Peyer's patch (tissue), 4 donors: Measurements from ENCODE around the gene KIF25. TPM values are rescaled to one million over a fixed set of nuclear protein-coding genes. Genes with fewer than 3 reads are reported as not detected.

Experiments
- DNase-seq, 3 donors: peaks; one replicate each; pipeline ENCODE4 v3.0.0-alpha.2; 2017 to 2019
- H3K27ac ChIP-seq, 4 donors: fragments of 200-600 bp; sonication (generic); one replicate each; pipeline ENCODE4 v1.5.1; 2016 to 2019
- H3K27me3 ChIP-seq, 2 donors: fragments of 200-600 bp; sonication (generic); one replicate each; pipeline ENCODE4 v1.5.1; 2019
- H3K36me3 ChIP-seq, 3 donors: fragments of 200-600 bp; sonication (generic); one replicate each; pipeline ENCODE4 v1.5.1; 2016 to 2019
- H3K4me1 ChIP-seq, 4 donors: fragments of 200-600 bp; sonication (generic); one replicate each; pipeline ENCODE4 v1.5.1; 2016 to 2019
- H3K4me3 ChIP-seq, 4 donors: fragments of 200-600 bp; sonication (generic); 1 replicate in 3 of 4; 2 replicates in 1 of 4; pipeline ENCODE4 v1.5.1; 2016 to 2019; ENCODE audit warnings: mild to moderate bottlenecking in 1 of 4
- H3K9me3 ChIP-seq, 4 donors: fragments of 200-600 bp; sonication (generic); one replicate each; pipeline ENCODE4 v1.5.1; 2016 to 2019; ENCODE audit warnings: mild to moderate bottlenecking in 1 of 4
- CTCF ChIP-seq, 6 experiments: fragments of 450-650 bp in 4 of 6; fragments of 200-600 bp in 2 of 6; sonication (generic) in 1 of 6; IDR thresholded peaks; one replicate each; pipeline ENCODE4 v1.5.1; 2017 to 2019; ENCODE audit warnings: antibody characterized with exemption in 6 of 6, mild to moderate bottlenecking in 3 of 6, moderate library complexity in 1 of 6
- POLR2A ChIP-seq, 2 donors: fragments of 450-650 bp; IDR thresholded peaks; one replicate each; pipeline ENCODE4 v1.5.1; 2017; ENCODE audit warnings: antibody characterized with exemption in 2 of 2, mild to moderate bottlenecking in 2 of 2, moderate library complexity in 2 of 2
- total RNA-seq, 4 donors: library from RNA; depleted of rRNA; stranded (reverse); fragments of >200 nt; gene quantifications; one replicate each; pipeline ENCODE4 v1.1.0, GENCODE V29; 2016

The KIF25 gene
- total RNA-seq, 4 donors from 2014 or later: not detected

DNA sequence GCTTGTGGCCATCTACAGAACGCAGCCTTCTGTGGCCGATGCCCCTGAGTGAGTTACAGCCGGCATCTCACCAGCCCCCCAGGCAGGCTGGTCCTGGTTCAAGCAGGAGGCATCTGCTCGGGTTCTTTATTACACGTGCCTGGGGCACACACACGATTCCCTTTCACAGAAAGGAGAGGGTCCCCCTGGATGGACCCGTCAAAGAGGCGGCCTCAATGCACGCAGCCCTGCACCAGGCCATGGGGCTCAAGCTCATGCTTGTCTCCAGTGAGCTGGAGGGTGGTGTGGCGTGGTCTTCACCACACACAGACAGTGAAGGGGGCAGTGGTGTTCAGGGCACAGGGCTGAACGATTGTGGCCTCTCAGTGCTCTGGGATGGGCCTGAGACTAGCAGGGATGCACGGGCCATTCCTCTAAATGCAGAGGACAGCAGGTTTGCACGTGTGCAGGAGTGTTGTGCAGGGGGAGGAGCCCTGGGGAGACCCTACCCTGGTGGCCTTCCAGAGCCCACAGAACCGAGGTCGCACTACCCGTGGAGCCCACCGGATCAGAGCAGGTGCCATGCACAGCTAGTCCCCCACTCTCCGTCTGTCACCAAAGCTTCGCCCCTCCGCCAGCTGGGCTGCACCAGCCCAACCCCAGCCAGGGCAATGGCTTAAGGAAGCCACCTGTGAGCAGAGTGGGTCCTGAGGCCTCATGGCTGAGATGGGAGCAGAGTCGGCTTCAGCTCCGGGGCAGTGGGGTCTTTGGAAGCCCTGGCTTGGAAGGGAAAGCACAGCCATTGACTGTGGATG, 58.4 kb downstream of the KIF25 start:
- TF ChIP-seq POLR2A (IDR thresholded peaks at IDR 0.05): no peak
- TF ChIP-seq CTCF (IDR thresholded peaks at IDR 0.05): no peak
- Histone ChIP-seq H3K27me3 (no peaks in the 10 kb centered on the region), H3K9me3 (no peaks in the 10 kb centered on the region), H3K4me3 (no peak overlapping the region), H3K4me1 (no peaks in the 10 kb centered on the region), H3K27ac (no peak overlapping the region), H3K36me3 (no peaks in the 10 kb centered on the region)
- no peak for DNase-seq

DNA sequence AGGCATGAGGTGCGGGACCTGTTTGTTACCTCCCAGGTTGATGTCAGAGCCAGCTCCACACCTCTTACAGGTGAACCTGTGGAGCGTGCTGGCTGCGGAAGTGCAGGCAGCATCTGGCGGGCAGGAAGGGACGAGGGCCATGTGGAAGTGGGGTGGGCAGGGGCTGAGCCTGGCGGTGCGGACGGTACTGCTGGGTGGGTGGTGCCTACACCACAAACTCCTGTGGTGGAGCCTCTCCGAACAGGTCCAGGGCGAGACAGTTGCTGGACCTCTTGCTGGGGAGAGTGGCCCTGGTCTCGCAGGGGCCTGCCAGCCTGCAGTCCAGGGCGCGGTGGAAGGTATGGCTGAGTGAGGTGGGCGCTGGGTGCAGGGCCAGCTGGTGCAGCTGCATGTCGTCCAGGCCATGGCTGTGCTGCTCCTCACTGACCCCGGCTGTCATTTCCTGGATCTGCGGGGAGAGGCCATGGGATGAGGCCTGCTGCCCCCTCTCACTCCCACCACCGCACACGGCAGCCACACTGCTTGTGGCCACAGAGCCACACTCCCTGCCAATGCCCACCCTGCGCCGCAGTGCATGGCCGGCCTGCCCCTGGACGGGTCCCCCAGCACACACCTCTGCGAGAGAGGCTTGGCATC, 59.5 kb downstream of the KIF25 start:
- no peaks in the 10 kb centered on the region for H3K9me3 ChIP-seq
- no peak overlapping the region for H3K4me3 ChIP-seq
- H3K27me3 ChIP-seq: no peaks in the 10 kb centered on the region
- DNase-seq: no peak
- H3K4me1 ChIP-seq: no peaks in the 10 kb centered on the region
- TF ChIP-seq POLR2A (IDR thresholded peaks at IDR 0.05) (no peak), CTCF (IDR thresholded peaks at IDR 0.05) (no peak)
- H3K36me3 ChIP-seq: no peaks in the 10 kb centered on the region
- no peak overlapping the region for H3K27ac ChIP-seq

DNA sequence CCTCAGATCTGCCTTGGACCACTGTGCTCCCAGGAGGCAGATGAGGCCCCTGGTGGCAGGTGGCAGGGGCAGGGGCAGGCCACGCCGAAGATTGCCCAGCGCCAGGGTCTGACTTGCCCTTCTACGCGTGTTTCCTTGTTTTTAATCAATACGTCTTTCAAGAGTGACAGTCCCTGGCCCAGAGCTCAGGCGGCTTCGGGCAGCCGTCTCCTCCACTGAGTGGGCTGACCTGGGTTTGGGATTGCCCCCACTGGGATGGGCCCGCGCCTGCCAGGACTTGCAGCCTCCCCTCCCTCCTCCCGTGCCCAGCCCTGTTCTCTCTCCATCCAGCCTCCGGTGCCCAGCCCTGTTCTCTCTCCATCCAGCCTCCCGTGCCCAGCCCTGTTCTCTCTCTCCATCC, 60.4 kb downstream of the KIF25 start:
- no peaks in the 10 kb centered on the region for H3K4me1 ChIP-seq
- no peak overlapping the region for H3K4me3 ChIP-seq
- no peak for DNase-seq
- H3K27me3 ChIP-seq: no peaks in the 10 kb centered on the region
- H3K9me3 ChIP-seq: no peaks in the 10 kb centered on the region
- no peak overlapping the region for H3K27ac ChIP-seq
- H3K36me3 ChIP-seq: no peaks in the 10 kb centered on the region
- no peak for TF ChIP-seq POLR2A (IDR thresholded peaks at IDR 0.05)
- no peak for TF ChIP-seq CTCF (IDR thresholded peaks at IDR 0.05)

DNA sequence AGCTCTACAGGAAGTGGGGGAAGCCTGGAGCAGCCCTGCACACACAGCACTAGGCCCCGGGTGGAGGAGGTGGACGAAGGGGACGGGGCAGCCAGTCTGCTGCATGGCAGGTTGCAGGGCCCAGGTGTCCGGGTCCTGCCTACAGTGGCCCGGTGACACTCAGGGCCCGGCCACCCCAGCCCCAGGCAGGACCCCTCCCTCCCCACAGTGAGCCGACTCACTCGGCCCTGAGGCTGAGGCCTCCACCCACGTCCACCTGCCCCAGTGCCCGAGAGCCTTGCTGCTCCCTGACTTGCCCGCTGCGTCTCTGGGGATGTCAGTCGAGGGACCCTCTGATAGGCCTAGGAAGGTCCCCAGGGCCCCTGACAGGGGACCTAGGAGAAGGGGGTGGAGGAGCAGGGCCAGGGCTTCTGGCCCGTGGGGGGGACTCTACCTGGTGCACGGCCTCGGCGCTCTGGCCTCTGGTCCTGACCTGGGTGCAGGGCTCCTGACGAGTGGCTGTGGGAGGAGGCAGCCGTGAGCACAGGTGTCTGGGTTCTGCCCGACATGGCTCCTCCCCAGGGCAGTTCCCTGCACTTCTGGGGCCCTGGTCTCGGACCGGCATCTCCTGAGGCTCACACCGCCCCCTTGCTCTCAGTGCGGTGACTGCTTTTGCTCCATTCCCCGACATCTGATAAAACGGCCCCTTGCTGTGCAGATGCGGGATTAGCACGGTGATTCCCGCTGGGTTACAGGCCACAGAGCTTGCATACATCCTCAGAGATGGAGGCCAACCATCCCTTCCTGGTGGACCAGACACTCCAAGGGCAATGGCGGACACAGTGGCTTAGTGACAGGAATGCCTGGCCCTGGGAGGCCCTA, 61.5 kb downstream of the KIF25 start:
- Histone ChIP-seq H3K4me3 (no peak overlapping the region), H3K27me3 (no peaks in the 10 kb centered on the region), H3K36me3 (no peaks in the 10 kb centered on the region), H3K9me3 (no peaks in the 10 kb centered on the region), H3K4me1 (no peaks in the 10 kb centered on the region), H3K27ac (no peak overlapping the region)
- no peak for DNase-seq
- TF ChIP-seq CTCF (IDR thresholded peaks at IDR 0.05) (no peak), POLR2A (IDR thresholded peaks at IDR 0.05) (no peak)

- Histone ChIP-seq H3K27me3 (no peaks in the 10 kb centered on the region), H3K4me3 (no peak overlapping the region), H3K36me3 (no peaks in the 10 kb centered on the region), H3K27ac (no peak overlapping the region), H3K9me3 (no peaks in the 10 kb centered on the region), H3K4me1 (no peaks in the 10 kb centered on the region)
- peak in 2 of 3 donors; percentile 74 for DNase-seq
- no peak for TF ChIP-seq POLR2A (IDR thresholded peaks at IDR 0.05)
- peak in 4 of 6 experiments; percentile 28 to 75 (median 68) for TF ChIP-seq CTCF (IDR thresholded peaks at IDR 0.05)
Observed at GRCh38 chr6:168060521-168060931, 63.1 kb downstream of the KIF25 start.
